Effector memory CD8-positive, alpha-beta T cell (primary cell): ENCODE data around the gene SMNDC1.
"Not testable (repeated sequence)": the region's sequence is repeated elsewhere in the genome, so short reads cannot be mapped to it uniquely, and the experiment has no call there.

Source experiments
- ATAC-seq: fragments of 150-1000 bp; cut with Tn5 transposase; replicated peaks from 2 replicates; pipeline ENCODE4 v1.10.0; 2021; ENCODE audit warnings: mild to moderate bottlenecking, moderate library complexity
- DNase-seq, 3 experiments: peaks; one replicate each; pipeline ENCODE4 v3.0.0; 2021
- H3K27ac Mint-ChIP-seq, 2 donors: one replicate each; pipeline ENCODE4 v1.8.0; 2022; ENCODE audit warnings: mild to moderate bottlenecking in 2 of 2, mixed read lengths in 2 of 2, moderate library complexity in 2 of 2
- H3K27me3 Mint-ChIP-seq, 2 donors: one replicate each; pipeline ENCODE4 v1.8.0; 2022; ENCODE audit warnings: mixed read lengths in 2 of 2
- H3K36me3 Mint-ChIP-seq: one replicate; pipeline ENCODE4 v1.8.0; 2022; ENCODE audit warnings: mild to moderate bottlenecking, moderate library complexity, mixed read lengths; ENCODE audit not compliant: insufficient read depth
- H3K4me1 Mint-ChIP-seq, 2 donors: one replicate each; pipeline ENCODE4 v1.8.0; 2022; ENCODE audit warnings: low read depth in 2 of 2, mixed read lengths in 2 of 2
- H3K4me3 Mint-ChIP-seq, 2 donors: one replicate each; pipeline ENCODE4 v1.8.0; 2022; ENCODE audit warnings: mild to moderate bottlenecking in 2 of 2, mixed read lengths in 2 of 2, moderate library complexity in 2 of 2
- H3K9me3 Mint-ChIP-seq, 2 donors: one replicate each; pipeline ENCODE4 v1.8.0; 2022; ENCODE audit warnings: mixed read lengths in 2 of 2

SMNDC1 gene

DNA sequence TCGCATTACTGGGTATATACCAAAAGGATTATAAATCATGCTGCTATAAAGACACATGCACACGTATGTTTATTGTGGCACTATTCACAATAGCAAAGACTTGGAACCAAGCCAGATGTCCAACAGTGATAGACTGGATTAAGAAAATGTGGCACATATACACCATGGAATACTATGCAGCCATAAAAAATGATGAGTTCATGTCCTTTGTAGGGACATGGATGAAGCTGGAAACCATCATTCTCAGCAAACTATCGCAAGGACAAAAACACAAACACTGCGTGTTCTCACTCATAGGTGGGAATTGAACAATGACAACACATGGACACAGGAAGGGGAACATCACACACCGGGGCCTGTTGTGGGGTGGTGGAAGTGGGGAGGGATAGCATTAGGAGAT lies 56.9 kb downstream of the SMNDC1 start:
- not testable (repeated sequence) for H3K27ac Mint-ChIP-seq, DNase-seq, ATAC-seq, H3K27me3 Mint-ChIP-seq, H3K4me3 Mint-ChIP-seq, H3K9me3 Mint-ChIP-seq, H3K36me3 Mint-ChIP-seq
- peaks cover 7 to 12% of the 10 kb centered on the region in 2 donors for H3K4me1 Mint-ChIP-seq

DNA sequence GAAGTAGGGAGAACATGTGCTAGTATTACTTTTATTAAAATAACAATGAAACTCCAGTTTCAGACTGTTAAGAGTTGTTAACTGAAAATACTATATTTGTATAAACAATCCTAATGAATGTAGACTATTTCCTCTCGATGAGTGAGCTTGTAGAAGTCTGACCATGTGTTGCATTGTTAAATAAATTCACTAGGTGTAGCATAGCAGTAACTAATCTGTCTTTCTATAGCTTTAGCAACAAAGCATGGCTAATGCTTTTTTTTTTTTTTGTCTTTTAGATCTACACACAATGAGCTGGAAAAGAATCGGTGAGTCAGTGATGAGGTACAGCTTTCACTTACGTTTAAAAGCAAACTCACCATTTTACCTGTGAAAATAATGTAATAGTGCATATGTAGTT lies 60.2 kb downstream of the SMNDC1 start:
- Mint-ChIP-seq H3K9me3 (no peaks in the 10 kb centered on the region), H3K27me3 (peaks cover 0 to 5% of the 10 kb centered on the region in 2 donors), H3K36me3 (no peaks in the 10 kb centered on the region), H3K4me1 (peaks cover 16 to 18% of the 10 kb centered on the region in 2 donors), H3K27ac (no peak overlapping the region), H3K4me3 (no peak overlapping the region)
- no peak for DNase-seq
- no peak for ATAC-seq

DNA sequence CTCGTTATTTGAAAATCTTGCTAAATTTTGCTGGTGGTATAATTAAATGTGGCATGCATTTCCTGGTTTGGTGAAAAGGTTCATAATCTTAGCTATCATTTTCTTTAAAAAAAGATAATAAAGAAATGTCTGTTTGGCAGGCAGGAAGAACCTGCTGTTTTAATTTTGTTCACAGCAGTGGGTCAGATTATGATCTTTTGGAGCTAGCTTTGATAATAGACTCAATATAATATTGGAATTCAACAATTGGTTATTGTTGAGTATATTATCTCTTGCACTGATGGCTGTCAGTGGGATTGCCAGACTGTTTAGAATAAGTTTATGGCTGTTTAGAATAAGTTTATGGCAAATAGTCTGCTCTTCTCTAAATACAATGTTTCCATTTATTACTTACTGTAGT lies 62.2 kb downstream of the SMNDC1 start:
- DNase-seq (no peak), ATAC-seq (no peak)
- Mint-ChIP-seq H3K27ac (peak overlapping the region; percentile 16 to 64), H3K4me1 (peaks cover 16 to 19% of the 10 kb centered on the region in 2 donors), H3K4me3 (peak overlapping the region; percentile 52 to 58), H3K36me3 (no peaks in the 10 kb centered on the region), H3K27me3 (peaks cover 0 to 5% of the 10 kb centered on the region in 2 donors), H3K9me3 (no peaks in the 10 kb centered on the region)

DNA sequence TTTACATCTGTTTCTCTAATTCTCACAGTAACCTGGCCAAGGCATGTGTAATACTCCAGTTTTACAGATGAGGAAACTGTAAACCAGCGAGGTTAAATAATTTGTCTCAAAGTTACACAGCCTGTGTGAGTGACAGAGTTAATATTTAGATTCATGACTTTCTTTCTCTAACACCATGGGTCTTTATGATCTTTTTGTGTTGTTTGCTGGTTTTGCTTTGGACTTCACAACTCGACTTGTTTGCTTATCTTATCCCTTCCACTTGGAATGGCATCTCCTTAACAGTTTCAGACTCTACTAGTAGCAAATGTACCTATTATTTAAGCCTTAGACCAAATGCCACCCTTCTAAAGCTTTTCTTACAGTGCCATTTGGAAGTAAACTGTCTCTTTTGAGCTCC lies 62.9 kb downstream of the SMNDC1 start:
- H3K4me3 Mint-ChIP-seq, result peak overlapping the region; percentile 52 to 58
- H3K27ac Mint-ChIP-seq, result peak overlapping the region; percentile 16 to 64
- DNase-seq (no peak), ATAC-seq (peak; percentile 49)
- H3K27me3 Mint-ChIP-seq, result peaks cover 0 to 5% of the 10 kb centered on the region in 2 donors
- no peaks in the 10 kb centered on the region for H3K36me3 Mint-ChIP-seq
- H3K9me3 Mint-ChIP-seq, result no peaks in the 10 kb centered on the region
- peaks cover 16 to 19% of the 10 kb centered on the region in 2 donors for H3K4me1 Mint-ChIP-seq

DNA sequence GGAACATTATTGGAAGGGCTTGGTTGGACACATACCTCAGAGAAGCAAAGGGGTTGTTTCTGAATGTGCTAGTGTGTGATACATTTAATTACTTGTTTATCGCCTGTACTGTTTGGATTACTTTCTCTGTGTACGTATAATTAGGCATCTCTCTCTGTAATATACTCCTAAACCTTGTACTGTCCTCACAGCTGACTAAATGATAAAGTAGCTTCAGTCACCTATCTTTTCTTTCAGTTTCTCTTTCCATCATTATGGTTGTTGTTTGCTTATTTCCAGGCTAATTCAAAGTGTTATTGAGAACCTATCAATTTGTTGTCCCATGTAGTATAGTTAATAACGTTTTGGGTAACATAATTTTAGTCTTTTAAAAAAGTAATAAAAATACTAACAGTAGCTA lies 63.3 kb downstream of the SMNDC1 start:
- ATAC-seq (peak; percentile 73), DNase-seq (no peak)
- peaks cover 16 to 19% of the 10 kb centered on the region in 2 donors for H3K4me1 Mint-ChIP-seq
- no peaks in the 10 kb centered on the region for H3K36me3 Mint-ChIP-seq
- H3K27me3 Mint-ChIP-seq, result peaks cover 0 to 5% of the 10 kb centered on the region in 2 donors
- peak overlapping the region; percentile 52 to 58 for H3K4me3 Mint-ChIP-seq
- H3K27ac Mint-ChIP-seq, result peak overlapping the region; percentile 16 to 45
- no peaks in the 10 kb centered on the region for H3K9me3 Mint-ChIP-seq
